Fibroblast of mammary gland (primary cell): Measurements from ENCODE around the gene AURKAIP1.

Experiments used
- DNase-seq: peaks from one replicate; pipeline ENCODE4 v3.0.0-alpha.2; 2010; ENCODE audit warnings: low read depth
- H3K4me3 ChIP-seq: 2 replicates; pipeline ENCODE4 v1.5.1; 2011; ENCODE audit warnings: low read depth, mild to moderate bottlenecking, low read length, moderate library complexity; ENCODE audit not compliant: control insufficient read depth
- CTCF ChIP-seq: conservative IDR thresholded peaks from 2 replicates; pipeline ENCODE4 v1.5.1; 2011; ENCODE audit warnings: low read depth, low read length, inconsistent platforms; ENCODE audit not compliant: control insufficient read depth, insufficient read depth

Gene AURKAIP1

GRCh38 chr1:1354271-1355247 lies 20.4 kb downstream of the AURKAIP1 start:
- TF ChIP-seq CTCF = no peak
- no peak overlapping the region for H3K4me3 ChIP-seq
- DNase-seq = no peak

- DNase-seq = no peak
- TF ChIP-seq CTCF = no peak
- no peak overlapping the region for H3K4me3 ChIP-seq
These were observed 21.4 kb downstream of the AURKAIP1 start for GRCh38 chr1:1353389-1354151.

GRCh38 chr1:1352786-1353388 lies 22.1 kb downstream of the AURKAIP1 start:
- no peak overlapping the region for H3K4me3 ChIP-seq
- no peak for DNase-seq
- TF ChIP-seq CTCF = no peak

- no peak overlapping the region for H3K4me3 ChIP-seq
- DNase-seq = peak; percentile 61
- no peak for TF ChIP-seq CTCF
These were observed 23.2 kb downstream of the AURKAIP1 start for GRCh38 chr1:1351511-1352427.

- H3K4me3 ChIP-seq = peak within 1 kb of the TSS; percentile 75
- peak; percentile 30 for TF ChIP-seq CTCF
- peak; percentile 70 for DNase-seq
These were observed 25.6 kb downstream of the AURKAIP1 start, which contains the start of gene DVL1 for GRCh38 chr1:1349256-1350012. TSS of gene DVL1 (minus strand) at chr1:1349418. CDS start at chr1:1349065, 353 bp downstream.
